ENCODE results near the gene NAALADL1. TPM values are rescaled to one million over a fixed set of nuclear protein-coding genes. Genes with fewer than 3 reads are reported as not detected.

The NAALADL1 gene
- total RNA-seq, 1 experiment from 2014 or later, result not detected

GRCh38 chr11:65053827-65054508, 4.4 kb downstream of the NAALADL1 start:
- DNase-seq, result no peak
- Histone ChIP-seq H3K27ac (ENCODE audit: low read length) (no peak overlapping the region), H2AFZ (ENCODE audit: low read length) (no peak overlapping the region), H3K9ac (ENCODE audit: low read length) (no peak overlapping the region), H3K27me3 (ENCODE audit: low read length) (no peaks in the 10 kb centered on the region), H3K79me2 (ENCODE audit: low read length) (no peaks in the 10 kb centered on the region), H3K36me3 (ENCODE audit: insufficient read depth, low read length) (no peaks in the 10 kb centered on the region), H3K4me2 (ENCODE audit: low read depth, low read length, poor library complexity, severe bottlenecking) (no peak overlapping the region), H3K9me2 (replicated peaks; ENCODE audit: insufficient read depth, low read length) (no peaks in the 10 kb centered on the region), H3K4me1 (ENCODE audit: low read length) (no peaks in the 10 kb centered on the region), H3K9me3 (ENCODE audit: low read length) (no peaks in the 10 kb centered on the region), H3K4me3 (ENCODE audit: low read length) (no peak overlapping the region), H4K20me1 (ENCODE audit: insufficient read depth, low read depth, low read length) (no peaks in the 10 kb centered on the region)

GRCh38 chr11:65051398-65051858, 6.9 kb downstream of the NAALADL1 start:
- Histone ChIP-seq H2AFZ (ENCODE audit: low read length) (no peak overlapping the region), H3K9me2 (replicated peaks; ENCODE audit: insufficient read depth, low read length) (no peaks in the 10 kb centered on the region), H3K4me2 (ENCODE audit: low read depth, low read length, poor library complexity, severe bottlenecking) (no peak overlapping the region), H3K4me1 (ENCODE audit: low read length) (no peaks in the 10 kb centered on the region), H3K27ac (ENCODE audit: low read length) (no peak overlapping the region), H3K36me3 (ENCODE audit: insufficient read depth, low read length) (no peaks in the 10 kb centered on the region), H3K4me3 (ENCODE audit: low read length) (no peak overlapping the region), H3K27me3 (ENCODE audit: low read length) (no peaks in the 10 kb centered on the region), H3K79me2 (ENCODE audit: low read length) (no peaks in the 10 kb centered on the region), H4K20me1 (ENCODE audit: insufficient read depth, low read depth, low read length) (no peaks in the 10 kb centered on the region), H3K9me3 (ENCODE audit: low read length) (no peaks in the 10 kb centered on the region), H3K9ac (ENCODE audit: low read length) (no peak overlapping the region)
- no peak for DNase-seq

- DNase-seq, result no peak
- 0 out of 2 replicates have a peak, but pooled peaks cover 3% of the 10 kb centered on the region for H3K36me3 ChIP-seq (ENCODE audit: insufficient read depth, low read length)
- H3K4me2 ChIP-seq (ENCODE audit: low read depth, low read length, poor library complexity, severe bottlenecking), result no peak overlapping the region
- H3K27me3 ChIP-seq (ENCODE audit: low read length), result no peaks in the 10 kb centered on the region
- no peaks in the 10 kb centered on the region for H3K9me2 ChIP-seq (replicated peaks; ENCODE audit: insufficient read depth, low read length)
- H3K9me3 ChIP-seq (ENCODE audit: low read length), result no peaks in the 10 kb centered on the region
- H3K4me1 ChIP-seq (ENCODE audit: low read length), result no peaks in the 10 kb centered on the region
- no peak overlapping the region for H2AFZ ChIP-seq (ENCODE audit: low read length)
- no peaks in the 10 kb centered on the region for H4K20me1 ChIP-seq (ENCODE audit: insufficient read depth, low read depth, low read length)
- H3K27ac ChIP-seq (ENCODE audit: low read length), result no peak overlapping the region
- no peak overlapping the region for H3K9ac ChIP-seq (ENCODE audit: low read length)
- H3K79me2 ChIP-seq (ENCODE audit: low read length), result no peaks in the 10 kb centered on the region
- no peak overlapping the region for H3K4me3 ChIP-seq (ENCODE audit: low read length)
These were observed 10.6 kb downstream of the NAALADL1 start for GRCh38 chr11:65047581-65048422.

GRCh38 chr11:65045728-65046127, 12.6 kb downstream of the NAALADL1 start:
- Histone ChIP-seq H3K9me3 (ENCODE audit: low read length) (no peaks in the 10 kb centered on the region), H3K79me2 (ENCODE audit: low read length) (peaks cover 12% of the 10 kb centered on the region), H3K27me3 (ENCODE audit: low read length) (no peaks in the 10 kb centered on the region), H2AFZ (ENCODE audit: low read length) (no peak overlapping the region), H3K36me3 (ENCODE audit: insufficient read depth, low read length) (0 out of 2 replicates have a peak, but pooled peaks cover 3% of the 10 kb centered on the region), H3K4me1 (ENCODE audit: low read length) (peaks cover 10% of the 10 kb centered on the region), H3K9me2 (replicated peaks; ENCODE audit: insufficient read depth, low read length) (no peaks in the 10 kb centered on the region), H3K9ac (ENCODE audit: low read length) (no peak overlapping the region), H3K4me2 (ENCODE audit: low read depth, low read length, poor library complexity, severe bottlenecking) (no peak overlapping the region), H3K27ac (ENCODE audit: low read length) (no peak overlapping the region), H4K20me1 (ENCODE audit: insufficient read depth, low read depth, low read length) (no peaks in the 10 kb centered on the region), H3K4me3 (ENCODE audit: low read length) (no peak overlapping the region)
- no peak for DNase-seq

GRCh38 chr11:65045061-65045460, 13.3 kb downstream of the NAALADL1 start:
- Histone ChIP-seq H2AFZ (ENCODE audit: low read length) (no peak overlapping the region), H3K27ac (ENCODE audit: low read length) (no peak overlapping the region), H3K27me3 (ENCODE audit: low read length) (no peaks in the 10 kb centered on the region), H3K79me2 (ENCODE audit: low read length) (peaks cover 12% of the 10 kb centered on the region), H3K9ac (ENCODE audit: low read length) (no peak overlapping the region), H3K4me2 (ENCODE audit: low read depth, low read length, poor library complexity, severe bottlenecking) (no peak overlapping the region), H3K4me1 (ENCODE audit: low read length) (peaks cover 15% of the 10 kb centered on the region), H4K20me1 (ENCODE audit: insufficient read depth, low read depth, low read length) (no peaks in the 10 kb centered on the region), H3K4me3 (ENCODE audit: low read length) (no peak overlapping the region), H3K9me3 (ENCODE audit: low read length) (no peaks in the 10 kb centered on the region), H3K9me2 (replicated peaks; ENCODE audit: insufficient read depth, low read length) (no peaks in the 10 kb centered on the region), H3K36me3 (ENCODE audit: insufficient read depth, low read length) (0 out of 2 replicates have a peak, but pooled peaks cover 3% of the 10 kb centered on the region)
- DNase-seq, result no peak

- H3K9me2 ChIP-seq (replicated peaks; ENCODE audit: insufficient read depth, low read length), result no peaks in the 10 kb centered on the region
- H4K20me1 ChIP-seq (ENCODE audit: insufficient read depth, low read depth, low read length), result no peaks in the 10 kb centered on the region
- no peak overlapping the region for H3K9ac ChIP-seq (ENCODE audit: low read length)
- H3K27ac ChIP-seq (ENCODE audit: low read length), result no peak overlapping the region
- no peaks in the 10 kb centered on the region for H3K9me3 ChIP-seq (ENCODE audit: low read length)
- 0 out of 2 replicates have a peak, but pooled peaks cover 3% of the 10 kb centered on the region for H3K36me3 ChIP-seq (ENCODE audit: insufficient read depth, low read length)
- peaks cover 12% of the 10 kb centered on the region for H3K79me2 ChIP-seq (ENCODE audit: low read length)
- no peaks in the 10 kb centered on the region for H3K27me3 ChIP-seq (ENCODE audit: low read length)
- no peak for DNase-seq
- no peak overlapping the region for H3K4me2 ChIP-seq (ENCODE audit: low read depth, low read length, poor library complexity, severe bottlenecking)
- no peak overlapping the region for H2AFZ ChIP-seq (ENCODE audit: low read length)
- H3K4me3 ChIP-seq (ENCODE audit: low read length), result no peak overlapping the region
- H3K4me1 ChIP-seq (ENCODE audit: low read length), result peaks cover 16% of the 10 kb centered on the region
These were observed 14.4 kb downstream of the NAALADL1 start for GRCh38 chr11:65043881-65044501.

- no peak overlapping the region for H2AFZ ChIP-seq (ENCODE audit: low read length)
- H3K27ac ChIP-seq (ENCODE audit: low read length), result no peak overlapping the region
- no peak for DNase-seq
- H3K9ac ChIP-seq (ENCODE audit: low read length), result no peak overlapping the region
- H3K4me2 ChIP-seq (ENCODE audit: low read depth, low read length, poor library complexity, severe bottlenecking), result peak overlapping the region; percentile 85
- peaks cover 12% of the 10 kb centered on the region for H3K79me2 ChIP-seq (ENCODE audit: low read length)
- H3K9me3 ChIP-seq (ENCODE audit: low read length), result no peaks in the 10 kb centered on the region
- no peaks in the 10 kb centered on the region for H3K27me3 ChIP-seq (ENCODE audit: low read length)
- peaks cover 16% of the 10 kb centered on the region for H3K4me1 ChIP-seq (ENCODE audit: low read length)
- H3K9me2 ChIP-seq (replicated peaks; ENCODE audit: insufficient read depth, low read length), result no peaks in the 10 kb centered on the region
- no peaks in the 10 kb centered on the region for H4K20me1 ChIP-seq (ENCODE audit: insufficient read depth, low read depth, low read length)
- H3K36me3 ChIP-seq (ENCODE audit: insufficient read depth, low read length), result 0 out of 2 replicates have a peak, but pooled peaks cover 3% of the 10 kb centered on the region
- no peak overlapping the region for H3K4me3 ChIP-seq (ENCODE audit: low read length)
These were observed 15.5 kb downstream of the NAALADL1 start for GRCh38 chr11:65042891-65043290.
